NCI-H1105 treated with DMSO at 0.1 percent for 48 hours (cell line): ENCODE results near the gene CABS1.

Experiments used
- DNase-seq: peaks from one replicate; lab custom pipeline; 2025; lab: John Stamatoyannopoulos, UW

CABS1 gene

DNA sequence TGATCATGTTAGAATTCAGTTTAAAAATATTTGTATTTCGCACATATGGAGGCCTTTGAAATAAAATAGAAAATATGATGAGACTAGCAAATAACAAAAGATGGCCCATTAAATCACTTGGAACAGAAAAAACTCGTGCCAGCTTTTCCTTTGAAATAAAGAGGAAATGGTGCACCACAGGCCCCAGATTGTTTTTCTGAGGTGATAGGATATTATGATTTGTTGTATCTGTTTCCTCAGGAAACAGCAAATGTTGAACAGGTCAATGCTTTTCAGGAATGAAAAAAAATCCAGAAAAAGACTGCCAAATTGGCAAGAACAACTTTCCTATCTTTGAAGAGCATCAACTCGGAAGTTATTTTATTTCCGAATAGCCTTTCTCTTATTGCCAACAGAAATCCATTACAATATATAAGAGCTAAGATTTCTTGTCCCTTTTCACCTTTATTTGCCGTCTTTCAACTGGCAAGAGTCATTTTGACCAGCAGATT lies 48.0 kb downstream of the CABS1 start, which contains the start of gene SMR3B:
TSS of gene SMR3B (plus strand) at position 441 of the 491 bp plus-strand sequence. CDS start 1,380 bp downstream, outside the sequence.
- no peak for DNase-seq
